GM23338 (cell line): ENCODE results near the gene VMP1. TPM values are rescaled to one million over a fixed set of nuclear protein-coding genes. Genes with fewer than 3 reads are reported as not detected.

Source experiments
- ATAC-seq: fragments of 200-7000 bp; cut with Tn5 transposase; 3 replicates; pipeline ENCODE4 v1.9.1; 2020
- DNase-seq: peaks from one replicate; pipeline ENCODE4 v3.0.0-alpha.2; 2015; ENCODE audit warnings: low spot score
- H2AFZ ChIP-seq: fragments of 200-600 bp; sonication (generic); 2 replicates; pipeline ENCODE4 v1.8.0; 2016; ENCODE audit warnings: antibody characterized with exemption, mild to moderate bottlenecking, moderate library complexity
- H3F3A ChIP-seq: fragments of 200-600 bp; sonication (generic); replicated peaks from 2 replicates; pipeline ENCODE4 v1.8.0; 2017; ENCODE audit warnings: antibody characterized with exemption, mixed run types, low read depth
- H3K27ac ChIP-seq: fragments of 200-600 bp; sonication (generic); 2 replicates; pipeline ENCODE4 v1.6.1; 2016; ENCODE audit warnings: low read depth
- H3K27me3 ChIP-seq: fragments of 200-600 bp; sonication (generic); 2 replicates; pipeline ENCODE4 v1.8.0; 2016; ENCODE audit warnings: mild to moderate bottlenecking, mixed run types, moderate library complexity; ENCODE audit not compliant: insufficient read depth
- H3K36me3 ChIP-seq: fragments of 200-600 bp; sonication (generic); 2 replicates; pipeline ENCODE4 v1.8.0; 2016; ENCODE audit warnings: mild to moderate bottlenecking; ENCODE audit not compliant: insufficient read depth
- H3K4me1 ChIP-seq: fragments of 200-600 bp; sonication (generic); 2 replicates; pipeline ENCODE4 v1.8.0; 2016; ENCODE audit warnings: mild to moderate bottlenecking, moderate library complexity; ENCODE audit not compliant: insufficient read depth
- H3K4me2 ChIP-seq: fragments of 200-600 bp; sonication (generic); 2 replicates; pipeline ENCODE4 v1.7.1; 2017; ENCODE audit warnings: mixed run types
- H3K4me3 ChIP-seq: fragments of 200-600 bp; sonication (generic); 2 replicates; pipeline ENCODE4 v1.6.1; 2016; ENCODE audit warnings: mixed run types
- H3K79me2 ChIP-seq: fragments of 200-600 bp; sonication (generic); replicated peaks from 2 replicates; pipeline ENCODE4 v1.8.0; 2017; ENCODE audit warnings: mild to moderate bottlenecking; ENCODE audit not compliant: insufficient read depth
- H3K9me2 ChIP-seq: fragments of 200-600 bp; sonication (generic); 2 replicates; pipeline ENCODE4 v1.8.0; 2017; ENCODE audit not compliant: insufficient read depth
- H4K20me1 ChIP-seq: fragments of 200-600 bp; sonication (generic); replicated peaks from 2 replicates; pipeline ENCODE4 v1.8.0; 2017; ENCODE audit warnings: mild to moderate bottlenecking; ENCODE audit not compliant: insufficient read depth
- H3K27ac Mint-ChIP-seq: 2 replicates; pipeline ENCODE4 v1.8.0; 2020; ENCODE audit warnings: inconsistent platforms, mild to moderate bottlenecking, moderate library complexity, mixed read lengths
- H3K27me3 Mint-ChIP-seq: 3 replicates; pipeline ENCODE4 v1.8.0; 2022; ENCODE audit warnings: low read depth, mild to moderate bottlenecking, moderate library complexity, mixed read lengths, inconsistent platforms; ENCODE audit not compliant: insufficient read depth, poor library complexity
- H3K36me3 Mint-ChIP-seq: 3 replicates; pipeline ENCODE4 v1.8.0; 2021; ENCODE audit warnings: low read depth, mild to moderate bottlenecking, inconsistent platforms, moderate library complexity, mixed read lengths
- H3K4me1 Mint-ChIP-seq: 3 replicates; pipeline ENCODE4 v1.8.0; 2020; ENCODE audit warnings: mild to moderate bottlenecking, inconsistent platforms, mixed read lengths
- H3K4me3 Mint-ChIP-seq: 3 replicates; pipeline ENCODE4 v1.8.0; 2021; ENCODE audit warnings: moderate library complexity, mild to moderate bottlenecking, inconsistent platforms, mixed read lengths
- H3K9me3 Mint-ChIP-seq: 3 replicates; pipeline ENCODE4 v1.8.0; 2020; ENCODE audit warnings: moderate library complexity, mild to moderate bottlenecking, inconsistent platforms, mixed read lengths
- CREB1 ChIP-seq: fragments of 250-450 bp; sonication (Bioruptor Pico); IDR thresholded peaks from 2 replicates; pipeline ENCODE4 v1.5.0; 2020; ENCODE audit warnings: low read depth, mild to moderate bottlenecking, moderate library complexity
- CTCF ChIP-seq, 2 experiments: fragments of 200-600 bp in 1 of 2; sonication (generic) in 1 of 2; conservative IDR thresholded peaks; 2 replicates each; pipeline versions ENCODE4 v1.5.1 to v1.6.1; 2016 to 2017; ENCODE audit warnings: antibody characterized with exemption in 2 of 2, low read depth in 2 of 2, mild to moderate bottlenecking in 2 of 2, moderate library complexity in 1 of 2
- EZH2 ChIP-seq: fragments of 200-600 bp; sonication (generic); IDR thresholded peaks from one replicate; pipeline ENCODE4 v1.8.0; 2017; ENCODE audit warnings: antibody characterized with exemption, mild to moderate bottlenecking, low read depth; ENCODE audit not compliant: unreplicated experiment
- EZH2phosphoT487 ChIP-seq: fragments of 200-600 bp; sonication (generic); IDR thresholded peaks from one replicate; pipeline ENCODE4 v1.8.1; 2018; ENCODE audit warnings: antibody characterized with exemption; ENCODE audit not compliant: unreplicated experiment
- JUNB ChIP-seq: IDR thresholded peaks from one replicate; pipeline ENCODE4 v1.6.1; 2016; ENCODE audit warnings: antibody characterized with exemption; ENCODE audit not compliant: unreplicated experiment
- NANOG ChIP-seq: IDR thresholded peaks from 2 replicates; pipeline ENCODE4 v1.6.1; 2016; ENCODE audit warnings: antibody characterized with exemption, borderline replicate concordance
- REST ChIP-seq: IDR thresholded peaks from one replicate; pipeline ENCODE4 v1.6.1; 2018; ENCODE audit warnings: antibody characterized with exemption; ENCODE audit not compliant: unreplicated experiment
- STAT1 ChIP-seq: IDR thresholded peaks from one replicate; pipeline ENCODE4 v1.6.1; 2016; ENCODE audit warnings: antibody characterized with exemption; ENCODE audit not compliant: unreplicated experiment
- ZNF331 ChIP-seq: fragments of 250-450 bp; sonication (Bioruptor Pico); IDR thresholded peaks from 2 replicates; pipeline ENCODE4 v1.5.0; 2020; ENCODE audit warnings: low read depth, mild to moderate bottlenecking, moderate library complexity
- ZNF462 ChIP-seq: fragments of 250-450 bp; sonication (Bioruptor Pico); IDR thresholded peaks from 2 replicates; pipeline ENCODE4 v1.5.0; 2020; ENCODE audit warnings: mild to moderate bottlenecking, moderate library complexity
- polyA plus RNA-seq: library from polyadenylated mRNA; unstranded; fragments of >200 nt; fragmentation: Nextera tagmentation; extraction: Ambion mirVana; gene quantifications from 2 replicates; pipeline ENCODE4 v1.2.1, GENCODE V29; 2016
- total RNA-seq: library from RNA; depleted of rRNA; stranded (reverse); fragments of >200 nt; shearing (Covaris generic); gene quantifications from 2 replicates; pipeline ENCODE4 v1.2.3, GENCODE V29; 2014

The VMP1 gene
- total and polyA plus RNA-seq, 2 experiments from 2014 or later = 70.1 to 112 TPM

- TF ChIP-seq REST = no peak
- TF ChIP-seq NANOG = no peak
Observed at GRCh38 chr17:59766491-59766890, 59.0 kb downstream of the VMP1 start (continued).

- Mint-ChIP-seq H3K4me3 (no peak overlapping the region), H3K27me3 (no peaks in the 10 kb centered on the region), H3K27ac (no peak overlapping the region), H3K36me3 (peaks cover 10% of the 10 kb centered on the region; the same call in 2 of the 3 replicates), H3K4me1 (peaks cover 4% of the 10 kb centered on the region; the same call in 2 of the 3 replicates), H3K9me3 (no peaks in the 10 kb centered on the region)
- H3K27ac ChIP-seq = no peak overlapping the region
- H3K27me3 ChIP-seq = no peaks in the 10 kb centered on the region
- H3K36me3 ChIP-seq = no peaks in the 10 kb centered on the region
- H3F3A ChIP-seq = no peaks in the 10 kb centered on the region
- ATAC-seq (no peak), DNase-seq (no peak)
- H2AFZ ChIP-seq = no peak overlapping the region
- no peak overlapping the region for H3K4me3 ChIP-seq
- H3K79me2 ChIP-seq = no peaks in the 10 kb centered on the region
- no peaks in the 10 kb centered on the region for H4K20me1 ChIP-seq
- no peak overlapping the region for H3K4me2 ChIP-seq
- H3K4me1 ChIP-seq = no peaks in the 10 kb centered on the region
- H3K9me2 ChIP-seq = no peaks in the 10 kb centered on the region
- TF ChIP-seq EZH2phosphoT487 (no peak), NANOG (no peak), ZNF331 (CRISPR knock-in tag) (no peak), STAT1 (no peak), JUNB (no peak), REST (no peak), CTCF (conservative IDR thresholded peaks at IDR 0.05; ENCODE audit: low read depth in 2 of 2) (no peak), EZH2 (no peak), CREB1 (no peak), ZNF462 (no peak)
Observed at GRCh38 chr17:59767176-59767575, 59.7 kb downstream of the VMP1 start.
